Endothelial cell of umbilical vein (primary cell): Measurements from ENCODE around the gene GABBR2. TPM values are rescaled to one million over a fixed set of nuclear protein-coding genes. Genes with fewer than 3 reads are reported as not detected.
"Not testable (repeated sequence)": the region's sequence is repeated elsewhere in the genome, so short reads cannot be mapped to it uniquely, and the experiment has no call there.

Experiments used
- BruUV-seq: library from RNA; stranded (reverse); fragments of 400-500 nt; replicated peaks from 2 replicates; lab custom pipeline; 2021; lab: Mats Ljungman, UMichigan
- CTCF ChIA-PET: fragments of 300-600, 350-600 bp; sonication (Branson Sonifier 250); formaldehyde crosslinking; loops from one replicate; lab custom pipeline; 2021; ENCODE audit warnings: antibody characterized with exemption, inconsistent platforms; lab: Charles Lee
- POLR2A ChIA-PET: fragments of 300-600, 350-600 bp; sonication (Branson Sonifier 250); formaldehyde crosslinking; loops from one replicate; lab custom pipeline; 2021; ENCODE audit warnings: antibody characterized with exemption, inconsistent platforms; lab: Charles Lee
- DNase-seq: peaks from one replicate; pipeline ENCODE4 v3.0.0-alpha.2; 2011; ENCODE audit warnings: low read depth, low spot score
- FAIRE-seq: peaks from 2 replicates; lab custom pipeline; 2011; peaks lifted over from hg19 to GRCh38; lab: Jason Lieb, UNC
- H2AFZ ChIP-seq: 2 replicates; pipeline ENCODE4 v1.6.0; 2012; ENCODE audit warnings: low read depth, low read length, control low read depth, inconsistent platforms
- H3K27ac ChIP-seq: 2 replicates; pipeline ENCODE4 v1.5.1; 2011; ENCODE audit warnings: low read depth, mild to moderate bottlenecking, control low read depth, low read length, moderate library complexity; ENCODE audit not compliant: insufficient read depth
- H3K27me3 ChIP-seq, 2 experiments: 2 replicates each; pipeline versions ENCODE4 v1.6.0 to v1.6.1; 2011; ENCODE audit warnings: low read length in 2 of 2, mixed read lengths in 1 of 2; ENCODE audit not compliant: control insufficient read depth in 2 of 2, insufficient read depth in 2 of 2
- H3K36me3 ChIP-seq, 2 experiments: 2 replicates in 1 of 2; 3 replicates in 1 of 2; pipeline ENCODE4 v1.5.1; 2011; ENCODE audit warnings: low read length in 2 of 2, mild to moderate bottlenecking in 1 of 2, moderate library complexity in 1 of 2; ENCODE audit not compliant: control insufficient read depth in 2 of 2, insufficient read depth in 2 of 2; ENCODE audit errors: extremely low read depth in 1 of 2
- H3K4me1 ChIP-seq: 3 replicates; pipeline ENCODE4 v1.5.1; 2011; ENCODE audit warnings: mild to moderate bottlenecking, low read length; ENCODE audit not compliant: control insufficient read depth, insufficient read depth; ENCODE audit errors: extremely low read depth
- H3K4me2 ChIP-seq: 2 replicates; pipeline ENCODE4 v1.6.1; 2011; ENCODE audit warnings: low read length, control low read depth, mixed read lengths; ENCODE audit not compliant: insufficient read depth
- H3K4me3 ChIP-seq, 3 experiments: fragments of 200-600 bp in 1 of 3; sonication (generic), shearing (Covaris generic) in 1 of 3; replicated peaks in 1 of 3; 2 replicates each; pipeline ENCODE4 v1.5.1; 2011 to 2016; ENCODE audit warnings: control low read depth in 3 of 3, low read length in 3 of 3, mild to moderate bottlenecking in 2 of 3, inconsistent platforms in 1 of 3, low read depth in 1 of 3, moderate library complexity in 1 of 3; ENCODE audit not compliant: insufficient read depth in 1 of 3
- H3K79me2 ChIP-seq: 2 replicates; pipeline ENCODE4 v1.6.0; 2012; ENCODE audit warnings: low read length, inconsistent platforms; ENCODE audit not compliant: control insufficient read depth, insufficient read depth
- H3K9ac ChIP-seq: replicated peaks from 2 replicates; pipeline ENCODE3; 2011; ENCODE audit warnings: low read length, control low read depth; ENCODE audit not compliant: insufficient read depth; ENCODE audit errors: extremely low read depth
- H3K9me1 ChIP-seq: replicated peaks from 3 replicates; pipeline ENCODE4 v1.6.0; 2011; ENCODE audit warnings: mild to moderate bottlenecking, low read length; ENCODE audit not compliant: control insufficient read depth, insufficient read depth; ENCODE audit errors: extremely low read depth
- H3K9me3 ChIP-seq: replicated peaks from 2 replicates; pipeline ENCODE4 v1.5.1; 2012; ENCODE audit warnings: low read length, inconsistent platforms; ENCODE audit not compliant: control insufficient read depth, insufficient read depth
- H4K20me1 ChIP-seq: replicated peaks from 2 replicates; pipeline ENCODE3; 2011; ENCODE audit warnings: mild to moderate bottlenecking, low read length; ENCODE audit not compliant: control insufficient read depth, insufficient read depth; ENCODE audit errors: extremely low read depth
- FOS ChIP-seq: IDR thresholded peaks from 2 replicates; pipeline ENCODE4 v1.6.1; 2011; ENCODE audit warnings: mild to moderate bottlenecking, low read length, moderate library complexity, borderline replicate concordance; ENCODE audit not compliant: insufficient read depth
- GATA2 ChIP-seq: IDR thresholded peaks from 2 replicates; pipeline ENCODE4 v1.7.0; 2011; ENCODE audit warnings: low read depth, mild to moderate bottlenecking, moderate library complexity, mixed read lengths, low read length; ENCODE audit not compliant: insufficient read length, insufficient read depth
- POLR2A ChIP-seq: IDR thresholded peaks from 2 replicates; pipeline ENCODE4 v1.6.1; 2012; ENCODE audit warnings: low read depth, mild to moderate bottlenecking, control low read depth, low read length
- POLR2AphosphoS5 ChIP-seq: IDR thresholded peaks from 2 replicates; pipeline ENCODE4 v1.6.1; 2012; ENCODE audit warnings: low read depth, mild to moderate bottlenecking, control low read depth, low read length, moderate library complexity; ENCODE audit not compliant: insufficient read depth
- dilution Hi-C: fragments of 300-500 bp; cut with MboI; formaldehyde crosslinking; loops from one replicate; pipeline ENCODE4 v1.15.0; 2019; ENCODE audit warnings: low sequenced_read_pairs; ENCODE audit not compliant: extremely low pct_ligation_motif_present
- intact Hi-C: fragments of 100-400 bp; cut with micrococcal nuclease; formaldehyde crosslinking; loops from one replicate; pipeline ENCODE4 v1.10.0; 2022
- polyA plus RNA-seq, 4 experiments: library from polyadenylated mRNA; depleted of rRNA in 3 of 4; stranded (reverse) in 3 of 4; unstranded in 1 of 4; fragments of >200 nt; gene quantifications; 2 replicates each; pipeline versions ENCODE4 v1.2.1 to v1.2.3, GENCODE V29; 2011 to 2012; ENCODE audit warnings: missing spikeins in 1 of 4
- total RNA-seq: library from RNA; stranded (reverse); gene quantifications from 2 replicates; pipeline ENCODE4 v1.2.3, GENCODE V29; 2021

GABBR2 gene
- total and polyA plus RNA-seq, 2 donors (not counting 3 experiments of a cell fraction or from before 2014, with no cell fraction given), result 1.1 to 9.2 TPM

GRCh38 chr9:98271479-98271878, 437.3 kb downstream of the GABBR2 start:
- H3K36me3 ChIP-seq, result no peaks in the 10 kb centered on the region
- H3K4me2 ChIP-seq, result no peak overlapping the region
- POLR2A ChIA-PET, result no interaction called here
- dilution Hi-C loops (no loop called here), intact Hi-C loops (no loop called here)
- no peaks in the 10 kb centered on the region for H3K9me1 ChIP-seq
- no peak overlapping the region for H3K9ac ChIP-seq
- no peak overlapping the region for H3K27ac ChIP-seq
- H3K4me3 ChIP-seq, result no peak overlapping the region
- H2AFZ ChIP-seq, result no peak overlapping the region
- H3K9me3 ChIP-seq, result no peaks in the 10 kb centered on the region
- FAIRE-seq (no peak), DNase-seq (no peak)
- BruUV-seq, result no TSS peak
- no peak for TF ChIP-seq FOS
- TF ChIP-seq POLR2AphosphoS5, result no peak
- TF ChIP-seq GATA2, result no peak
- TF ChIP-seq POLR2A, result no peak
- H3K27me3 ChIP-seq, result peaks cover 2 to 4% of the 10 kb centered on the region in 2 experiments
- CTCF ChIA-PET, result interaction anchor here (0.6 to 1.6 kb wide), 5 partner anchors 15 to 504 kb away, joined by 3 to 6 read pairs (median 3); partner anchors contain the start of gene TRIM14
- no peaks in the 10 kb centered on the region for H3K4me1 ChIP-seq
- no peaks in the 10 kb centered on the region for H4K20me1 ChIP-seq
- no peaks in the 10 kb centered on the region for H3K79me2 ChIP-seq

GRCh38 chr9:98270284-98270683, 438.5 kb downstream of the GABBR2 start:
- H3K79me2 ChIP-seq, POLR2A ChIA-PET, H3K9ac ChIP-seq, H3K36me3 ChIP-seq, H3K4me1 ChIP-seq, dilution Hi-C loops, H3K27me3 ChIP-seq, FAIRE-seq, H3K27ac ChIP-seq, intact Hi-C loops, H4K20me1 ChIP-seq, H3K9me3 ChIP-seq, BruUV-seq, DNase-seq, H2AFZ ChIP-seq, H3K4me2 ChIP-seq, H3K4me3 ChIP-seq, H3K9me1 ChIP-seq: not testable (repeated sequence)
- CTCF ChIA-PET, result interaction anchor here (1.6 kb wide), 1 partner anchor 14 kb away, joined by 6 read pairs; no protein-coding TSS in a partner anchor

- intact Hi-C loops, H3K36me3 ChIP-seq, BruUV-seq, H3K4me2 ChIP-seq, H3K27me3 ChIP-seq, DNase-seq, H3K9me3 ChIP-seq, H3K4me1 ChIP-seq, H3K9ac ChIP-seq, dilution Hi-C loops, H2AFZ ChIP-seq, H4K20me1 ChIP-seq, H3K4me3 ChIP-seq, CTCF ChIA-PET, H3K9me1 ChIP-seq, FAIRE-seq, H3K27ac ChIP-seq, POLR2A ChIA-PET, H3K79me2 ChIP-seq: not testable (repeated sequence)
Observed at GRCh38 chr9:98269652-98270051, 439.1 kb downstream of the GABBR2 start.

- H3K9ac ChIP-seq, dilution Hi-C loops, H3K9me3 ChIP-seq, H3K36me3 ChIP-seq, FAIRE-seq, POLR2A ChIA-PET, BruUV-seq, H3K4me3 ChIP-seq, H4K20me1 ChIP-seq, H2AFZ ChIP-seq, H3K4me1 ChIP-seq, H3K27ac ChIP-seq, intact Hi-C loops, DNase-seq, CTCF ChIA-PET, H3K79me2 ChIP-seq, H3K4me2 ChIP-seq, H3K27me3 ChIP-seq, H3K9me1 ChIP-seq: not testable (repeated sequence)
Observed at GRCh38 chr9:98267556-98267955, 441.2 kb downstream of the GABBR2 start.
